Panc1 (cell line): Measurements from ENCODE around the gene STPG1. TPM values are rescaled to one million over a fixed set of nuclear protein-coding genes. Genes with fewer than 3 reads are reported as not detected.
A peak's percentile ranks its signal among the peaks of the same experiment; 100 is the strongest.

Source experiments
- ATAC-seq: fragments of 200-7000 bp; cut with Tn5 transposase; 2 replicates; pipeline ENCODE4 v1.9.1; 2020; ENCODE audit warnings: mild to moderate bottlenecking, moderate library complexity
- BruUV-seq: library from RNA; stranded (reverse); fragments of 400-500 nt; replicated peaks from 2 replicates; lab custom pipeline; 2021; lab: Mats Ljungman, UMichigan
- CTCF ChIA-PET: fragments of 300-600 bp; sonication (Branson Sonifier 250); formaldehyde crosslinking; loops from one replicate; lab custom pipeline; 2022; ENCODE audit warnings: antibody characterized with exemption; lab: Charles Lee
- POLR2A ChIA-PET: fragments of 300-600 bp; sonication (Branson Sonifier 250); formaldehyde crosslinking; loops from one replicate; lab custom pipeline; 2022; ENCODE audit warnings: antibody characterized with exemption; lab: Charles Lee
- DNase-seq: peaks from one replicate; pipeline ENCODE4 v3.0.0-alpha.2; 2010; ENCODE audit warnings: low read depth, low spot score
- H3K27ac ChIP-seq: 2 replicates; pipeline ENCODE4 v1.5.1; 2011; ENCODE audit warnings: mild to moderate bottlenecking, low read length, inconsistent platforms
- H3K27me3 ChIP-seq: fragments of 200-500 bp; sonication (Bioruptor generic); 2 replicates; pipeline ENCODE4 v1.6.0; 2014; ENCODE audit warnings: low read length, inconsistent platforms; ENCODE audit not compliant: control insufficient read depth, insufficient read depth
- H3K36me3 ChIP-seq: fragments of 200-500 bp; sonication (Bioruptor generic); 2 replicates; pipeline ENCODE4 v1.5.1; 2014; ENCODE audit warnings: inconsistent platforms, mild to moderate bottlenecking, low read length, moderate library complexity; ENCODE audit not compliant: control insufficient read depth, insufficient read depth
- H3K4me1 ChIP-seq: 2 replicates; pipeline ENCODE4 v1.5.1; 2011; ENCODE audit warnings: inconsistent platforms, mild to moderate bottlenecking, low read length, moderate library complexity; ENCODE audit not compliant: control insufficient read depth, insufficient read depth
- H3K4me3 ChIP-seq, 2 experiments: 2 replicates each; pipeline ENCODE4 v1.5.1; 2011 to 2012; ENCODE audit warnings: low read depth in 2 of 2, low read length in 2 of 2, mild to moderate bottlenecking in 2 of 2, inconsistent platforms in 1 of 2, moderate library complexity in 1 of 2
- H3K9me3 ChIP-seq: fragments of 200-500 bp; sonication (Bioruptor generic); 2 replicates; pipeline ENCODE4 v1.5.1; 2014; ENCODE audit warnings: low read depth, mild to moderate bottlenecking, inconsistent platforms, low read length, moderate library complexity; ENCODE audit not compliant: control insufficient read depth, insufficient read depth
- POLR2AphosphoS5 ChIP-seq: IDR thresholded peaks from 2 replicates; pipeline ENCODE4 v1.6.1; 2012; ENCODE audit warnings: mild to moderate bottlenecking, low read depth, low read length, moderate library complexity
- SIN3A ChIP-seq: IDR thresholded peaks from 2 replicates; pipeline ENCODE4 v1.6.1; 2012; ENCODE audit warnings: low read depth, mild to moderate bottlenecking, low read length, moderate library complexity, borderline replicate concordance; ENCODE audit not compliant: insufficient read depth
- TCF7L2 ChIP-seq: IDR thresholded peaks from 2 replicates; pipeline ENCODE4 v1.6.1; 2011; ENCODE audit warnings: mild to moderate bottlenecking, low read depth, low read length, inconsistent platforms
- in situ Hi-C: cut with HindIII; loops from 2 replicates; pipeline ENCODE4 v1.10.0; 2016; ENCODE audit warnings: low sequenced_read_pairs, low pct_unique_long_range_greater_than_20kb
- intact Hi-C: fragments of 100-400 bp; cut with micrococcal nuclease; formaldehyde crosslinking; loops from one replicate; pipeline ENCODE4 v1.10.0; 2022; ENCODE audit not compliant: unreplicated experiment
- total RNA-seq: library from RNA; stranded (reverse); gene quantifications from one replicate; pipeline ENCODE4 v1.2.1, GENCODE V29; 2021; ENCODE audit not compliant: unreplicated experiment
- TF ChIP-seq, protein P1 (sequence below), 2 experiments: IDR thresholded peaks; 2 replicates each; pipeline ENCODE4 v1.6.1; 2011 to 2012; ENCODE audit warnings: low read depth in 2 of 2, control low read depth in 1 of 2, low read length in 1 of 2, mild to moderate bottlenecking in 1 of 2, moderate library complexity in 1 of 2; ENCODE audit not compliant: insufficient read depth in 1 of 2
- TF ChIP-seq, protein P2 (sequence below): fragments of 450-650 bp; IDR thresholded peaks from 2 replicates; pipeline ENCODE4 v1.5.1; 2017; ENCODE audit warnings: mild to moderate bottlenecking

Gene STPG1
- total RNA-seq, 1 experiment from 2014 or later = 9.9 TPM

GRCh38 chr1:24318615-24319311 is 94.8 kb downstream of the STPG1 start:
- ChIA-PET CTCF (interaction anchor here (1.5 kb wide), 1 partner anchor 73 kb away, joined by 3 read pairs; no protein-coding TSS in a partner anchor), POLR2A (interaction anchor here (0.5 kb wide), 1 partner anchor 43 kb away, joined by 3 read pairs; no protein-coding TSS in a partner anchor)
- Histone ChIP-seq H3K4me1 (peaks cover 62% of the 10 kb centered on the region), H3K36me3 (no peaks in the 10 kb centered on the region), H3K27me3 (no peaks in the 10 kb centered on the region), H3K27ac (peak overlapping the region; percentile 88), H3K4me3 (peak overlapping the region; percentile 46 to 71), H3K9me3 (no peaks in the 10 kb centered on the region)
- DNase-seq (no peak), ATAC-seq (peak; percentile 36; the same call in 1 of the 2 replicates)
- in situ Hi-C loops (no loop called here), intact Hi-C loops (loop anchor here (5.0 kb wide), 1 partner anchor 116 kb away; no protein-coding TSS in a partner anchor)
- no TSS peak for BruUV-seq
- TF ChIP-seq SIN3A = no peak
- TF ChIP-seq, protein P1, sequence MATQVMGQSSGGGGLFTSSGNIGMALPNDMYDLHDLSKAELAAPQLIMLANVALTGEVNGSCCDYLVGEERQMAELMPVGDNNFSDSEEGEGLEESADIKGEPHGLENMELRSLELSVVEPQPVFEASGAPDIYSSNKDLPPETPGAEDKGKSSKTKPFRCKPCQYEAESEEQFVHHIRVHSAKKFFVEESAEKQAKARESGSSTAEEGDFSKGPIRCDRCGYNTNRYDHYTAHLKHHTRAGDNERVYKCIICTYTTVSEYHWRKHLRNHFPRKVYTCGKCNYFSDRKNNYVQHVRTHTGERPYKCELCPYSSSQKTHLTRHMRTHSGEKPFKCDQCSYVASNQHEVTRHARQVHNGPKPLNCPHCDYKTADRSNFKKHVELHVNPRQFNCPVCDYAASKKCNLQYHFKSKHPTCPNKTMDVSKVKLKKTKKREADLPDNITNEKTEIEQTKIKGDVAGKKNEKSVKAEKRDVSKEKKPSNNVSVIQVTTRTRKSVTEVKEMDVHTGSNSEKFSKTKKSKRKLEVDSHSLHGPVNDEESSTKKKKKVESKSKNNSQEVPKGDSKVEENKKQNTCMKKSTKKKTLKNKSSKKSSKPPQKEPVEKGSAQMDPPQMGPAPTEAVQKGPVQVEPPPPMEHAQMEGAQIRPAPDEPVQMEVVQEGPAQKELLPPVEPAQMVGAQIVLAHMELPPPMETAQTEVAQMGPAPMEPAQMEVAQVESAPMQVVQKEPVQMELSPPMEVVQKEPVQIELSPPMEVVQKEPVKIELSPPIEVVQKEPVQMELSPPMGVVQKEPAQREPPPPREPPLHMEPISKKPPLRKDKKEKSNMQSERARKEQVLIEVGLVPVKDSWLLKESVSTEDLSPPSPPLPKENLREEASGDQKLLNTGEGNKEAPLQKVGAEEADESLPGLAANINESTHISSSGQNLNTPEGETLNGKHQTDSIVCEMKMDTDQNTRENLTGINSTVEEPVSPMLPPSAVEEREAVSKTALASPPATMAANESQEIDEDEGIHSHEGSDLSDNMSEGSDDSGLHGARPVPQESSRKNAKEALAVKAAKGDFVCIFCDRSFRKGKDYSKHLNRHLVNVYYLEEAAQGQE (IDR thresholded peaks at IDR 0.05; ENCODE audit: insufficient read depth in 1 of 2, low read depth in 2 of 2, low read length in 1 of 2) = no peak
- TF ChIP-seq POLR2AphosphoS5 = no peak
- TF ChIP-seq, protein P2, sequence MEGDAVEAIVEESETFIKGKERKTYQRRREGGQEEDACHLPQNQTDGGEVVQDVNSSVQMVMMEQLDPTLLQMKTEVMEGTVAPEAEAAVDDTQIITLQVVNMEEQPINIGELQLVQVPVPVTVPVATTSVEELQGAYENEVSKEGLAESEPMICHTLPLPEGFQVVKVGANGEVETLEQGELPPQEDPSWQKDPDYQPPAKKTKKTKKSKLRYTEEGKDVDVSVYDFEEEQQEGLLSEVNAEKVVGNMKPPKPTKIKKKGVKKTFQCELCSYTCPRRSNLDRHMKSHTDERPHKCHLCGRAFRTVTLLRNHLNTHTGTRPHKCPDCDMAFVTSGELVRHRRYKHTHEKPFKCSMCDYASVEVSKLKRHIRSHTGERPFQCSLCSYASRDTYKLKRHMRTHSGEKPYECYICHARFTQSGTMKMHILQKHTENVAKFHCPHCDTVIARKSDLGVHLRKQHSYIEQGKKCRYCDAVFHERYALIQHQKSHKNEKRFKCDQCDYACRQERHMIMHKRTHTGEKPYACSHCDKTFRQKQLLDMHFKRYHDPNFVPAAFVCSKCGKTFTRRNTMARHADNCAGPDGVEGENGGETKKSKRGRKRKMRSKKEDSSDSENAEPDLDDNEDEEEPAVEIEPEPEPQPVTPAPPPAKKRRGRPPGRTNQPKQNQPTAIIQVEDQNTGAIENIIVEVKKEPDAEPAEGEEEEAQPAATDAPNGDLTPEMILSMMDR = no peak
- no peak for TF ChIP-seq TCF7L2

DNA sequence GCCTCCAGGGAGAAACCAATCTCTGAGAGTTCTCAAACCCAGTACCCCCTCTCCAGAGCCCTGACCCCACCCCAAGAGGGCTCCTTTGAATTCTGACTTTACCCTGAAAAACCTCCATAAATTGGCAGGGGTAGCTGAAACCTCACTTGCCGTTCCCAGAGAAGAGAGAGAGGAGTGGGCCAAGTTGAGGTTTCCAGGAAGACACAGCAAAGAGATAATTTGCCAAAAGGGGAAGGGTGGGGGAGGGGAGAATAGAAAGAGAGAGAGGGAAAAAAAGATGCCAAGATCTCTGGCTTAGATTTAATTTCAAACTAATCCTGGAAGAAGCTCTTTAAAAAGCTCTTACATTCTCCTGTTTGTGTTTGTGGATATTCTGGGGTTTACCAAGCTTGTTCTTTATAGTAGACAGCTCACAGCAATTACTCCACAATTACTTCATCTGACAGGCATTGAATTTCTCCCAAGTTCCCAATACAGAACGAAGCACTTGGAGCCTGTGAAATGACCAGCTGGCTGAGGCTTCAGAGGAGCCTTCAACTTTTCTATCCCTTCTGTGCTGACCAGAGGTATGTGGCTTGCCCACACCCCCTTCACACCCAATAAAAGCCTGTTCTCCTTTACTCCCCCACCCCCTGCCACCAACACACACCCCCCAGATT is 95.5 kb downstream of the STPG1 start:
- H3K27me3 ChIP-seq = no peaks in the 10 kb centered on the region
- peak overlapping the region; percentile 88 for H3K27ac ChIP-seq
- ChIA-PET CTCF (no interaction called here), POLR2A (no interaction called here)
- no peaks in the 10 kb centered on the region for H3K9me3 ChIP-seq
- H3K4me3 ChIP-seq = no peak overlapping the region
- in situ Hi-C loops = no loop called here
- peaks cover 55% of the 10 kb centered on the region for H3K4me1 ChIP-seq
- TF ChIP-seq TCF7L2 = no peak
- TF ChIP-seq, protein P2 = no peak
- TF ChIP-seq SIN3A = no peak
- TF ChIP-seq POLR2AphosphoS5 = no peak
- TF ChIP-seq, protein P1 (IDR thresholded peaks at IDR 0.05; ENCODE audit: insufficient read depth in 1 of 2, low read depth in 2 of 2, low read length in 1 of 2) = no peak
- no TSS peak for BruUV-seq
- DNase-seq = no peak
- no peaks in the 10 kb centered on the region for H3K36me3 ChIP-seq
- intact Hi-C loops = loop anchor here (2.0 to 5.0 kb wide), 2 partner anchors 73 to 116 kb away; no protein-coding TSS in a partner anchor
- ATAC-seq = no peak
